HG02623 (cell line): ENCODE data around the gene TSSC4.

ENCODE experiments used
- ATAC-seq: cut with Tn5 transposase; IDR thresholded peaks from one replicate; pipeline ENCODE4 v1.9.1; 2021; ENCODE audit warnings: moderate library complexity; ENCODE audit not compliant: unreplicated experiment

The TSSC4 gene

GRCh38 chr11:2398664-2399355 lies 1.7 kb upstream of the TSSC4 start:
- ATAC-seq: no peak

- ATAC-seq: no peak
Observed at GRCh38 chr11:2399488-2400068, 972 bp upstream of the TSSC4 start.

GRCh38 chr11:2400762-2401435 lies 349 bp downstream of the TSSC4 start:
- ATAC-seq: no peak

- no peak for ATAC-seq
Observed at GRCh38 chr11:2401436-2401984, 960 bp downstream of the TSSC4 start.

GRCh38 chr11:2402106-2402505 lies 1.6 kb downstream of the TSSC4 start:
- no peak for ATAC-seq

- no peak for ATAC-seq
Observed at GRCh38 chr11:2402890-2403645, 2.5 kb downstream of the TSSC4 start.

GRCh38 chr11:2404735-2405196 lies 4.2 kb downstream of the TSSC4 start:
- ATAC-seq: no peak

GRCh38 chr11:2406451-2406850 lies 5.9 kb downstream of the TSSC4 start:
- no peak for ATAC-seq

- no peak for ATAC-seq
Observed at GRCh38 chr11:2406878-2407410, 6.4 kb downstream of the TSSC4 start.

GRCh38 chr11:2408671-2409070 lies 8.1 kb downstream of the TSSC4 start:
- no peak for ATAC-seq

GRCh38 chr11:2409126-2409525 lies 8.6 kb downstream of the TSSC4 start:
- no peak for ATAC-seq

- no peak for ATAC-seq
Observed at GRCh38 chr11:2409611-2410468, 9.3 kb downstream of the TSSC4 start.

- no peak for ATAC-seq
Observed at GRCh38 chr11:2410616-2411015, 10.1 kb downstream of the TSSC4 start.

GRCh38 chr11:2411446-2412305 lies 11.1 kb downstream of the TSSC4 start:
- no peak for ATAC-seq

- ATAC-seq: no peak
Observed at GRCh38 chr11:2412323-2412722, 11.8 kb downstream of the TSSC4 start.

GRCh38 chr11:2413742-2414579 lies 13.4 kb downstream of the TSSC4 start:
- ATAC-seq: no peak

GRCh38 chr11:2414616-2415015 lies 14.1 kb downstream of the TSSC4 start:
- ATAC-seq: no peak

GRCh38 chr11:2415171-2415570 lies 14.6 kb downstream of the TSSC4 start:
- no peak for ATAC-seq
